SH-SY5Y (cell line): ENCODE data around the gene ZBTB38.

Experiments used
- GATA2 ChIP-seq: IDR thresholded peaks from 2 replicates; pipeline ENCODE4 v1.6.1; 2011; ENCODE audit warnings: mild to moderate bottlenecking, low read depth, low read length
- GATA3 ChIP-seq: IDR thresholded peaks from 2 replicates; pipeline ENCODE4 v1.6.1; 2011; ENCODE audit warnings: low read depth, mild to moderate bottlenecking, low read length, moderate library complexity

- TF ChIP-seq GATA3 (no peak), GATA2 (no peak)
These were observed 46.6 kb downstream of the ZBTB38 start for GRCh38 chr3:141414800-141415462.
